Activated CD4-positive, alpha-beta T cell treated with anti-CD3 and anti-CD28 coated beads, Interleukin-2, amount 50 U/mL, for 24 hours (primary cell): Measurements from ENCODE around the gene ERVMER34-1.
A peak's percentile ranks its signal among the peaks of the same experiment; 100 is the strongest.

Experiments used
- DNase-seq, 2 donors: peaks; one replicate each; pipeline ENCODE4 v3.0.0-alpha.2; 2020; ENCODE audit warnings: low read depth in 1 of 2, low spot score in 1 of 2

ERVMER34-1 gene

DNA sequence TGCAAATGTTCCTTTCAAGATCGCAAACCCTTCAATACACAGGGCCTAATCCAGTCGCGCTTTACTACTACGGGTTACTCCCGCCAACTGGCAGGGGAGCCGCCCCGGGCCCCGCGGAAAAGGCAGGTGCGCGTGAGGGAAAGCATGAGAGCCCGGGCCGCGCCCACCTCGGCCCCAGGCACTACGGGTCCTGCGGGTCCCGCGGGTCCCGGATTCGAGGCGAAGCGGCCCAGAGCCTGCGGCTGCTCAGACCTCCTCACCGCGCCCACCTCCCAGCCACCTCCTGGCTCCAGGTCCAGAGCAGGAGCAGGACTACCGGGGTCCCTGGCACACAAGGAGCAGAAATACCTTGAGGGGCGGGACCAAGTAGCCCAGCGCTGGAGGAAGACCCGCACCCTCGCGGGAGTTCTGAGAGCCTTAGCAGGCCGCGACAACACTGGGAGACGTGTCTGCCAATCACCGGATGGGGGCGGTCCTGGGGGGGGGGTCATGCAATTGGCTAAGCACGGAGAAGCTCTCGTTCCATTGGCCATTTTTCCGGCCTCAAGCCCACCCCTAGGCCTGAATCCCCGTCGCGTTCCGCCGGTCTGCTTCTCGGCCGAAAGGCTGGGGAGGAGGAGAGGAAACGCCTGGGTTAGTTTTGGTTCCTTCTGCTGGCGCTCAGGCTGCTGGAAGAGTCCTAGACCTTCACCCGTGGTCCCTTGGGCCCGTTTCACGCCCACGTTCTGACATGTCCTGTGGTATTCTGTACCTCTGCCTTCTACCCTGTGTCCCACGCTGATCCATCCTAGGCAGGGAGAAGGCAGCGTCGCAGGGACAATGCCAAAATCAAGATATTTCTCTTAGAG is 29.0 kb downstream of the ERVMER34-1 start:
- peak; percentile 74 to 88 for DNase-seq

GRCh38 chr4:52718123-52718522 is 33.1 kb downstream of the ERVMER34-1 start:
- no peak for DNase-seq

DNA sequence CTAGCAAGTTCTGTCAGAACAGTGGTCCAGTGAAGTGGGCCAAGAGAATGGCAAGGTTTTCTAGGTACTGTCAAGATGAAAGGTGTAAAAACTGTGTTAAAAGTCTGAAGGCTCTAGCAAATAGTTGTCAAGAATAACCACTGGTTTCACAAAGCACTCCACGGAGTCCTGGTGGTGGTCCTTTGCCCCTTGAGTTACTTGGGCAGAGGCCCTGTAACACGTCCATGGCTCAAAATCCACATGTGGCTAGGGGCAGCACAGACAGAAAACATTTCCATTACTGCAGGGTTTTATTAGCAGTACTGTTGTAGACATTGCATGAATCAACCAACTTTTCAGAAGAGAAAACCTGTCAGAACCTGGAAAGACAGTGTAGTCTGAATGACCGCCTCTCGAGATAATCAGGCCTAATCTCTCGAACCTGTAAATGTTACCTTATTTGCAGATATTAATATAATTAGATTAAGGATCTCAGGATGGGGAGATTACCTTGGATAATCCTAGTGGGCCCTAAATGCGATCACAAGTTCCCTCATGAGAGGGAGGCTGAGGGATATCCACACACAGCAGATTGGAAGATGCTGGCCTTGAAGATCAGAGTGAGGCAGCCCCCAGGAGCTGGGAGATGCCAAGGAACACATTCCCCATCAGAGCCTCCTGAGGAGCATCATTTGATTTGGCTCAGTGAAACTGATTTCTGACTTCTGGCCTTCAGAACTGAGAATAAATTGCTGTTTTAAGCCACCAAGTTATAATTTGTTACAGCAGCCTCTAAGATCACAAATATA is 34.7 kb downstream of the ERVMER34-1 start:
- DNase-seq = no peak

DNA sequence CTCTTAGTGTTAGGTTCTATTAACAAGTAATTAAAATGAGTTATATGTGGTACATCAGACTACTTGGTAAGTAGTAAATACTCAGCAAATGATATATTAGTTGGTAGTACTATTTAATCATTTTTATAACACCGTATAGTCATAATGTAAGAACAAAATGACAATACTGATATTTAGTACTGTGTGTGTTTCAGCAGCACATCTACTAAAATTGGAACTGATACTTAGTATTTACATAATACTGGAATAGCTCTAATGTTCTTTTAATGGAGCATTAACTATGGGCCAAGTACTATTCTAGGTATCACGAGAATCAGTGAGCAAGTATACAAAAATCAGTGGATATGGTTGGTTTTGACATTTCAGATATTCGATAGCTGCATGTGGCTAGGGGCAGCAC is 35.3 kb downstream of the ERVMER34-1 start:
- DNase-seq = no peak

- DNase-seq = no peak
Observed at GRCh38 chr4:52715255-52715897, 35.8 kb downstream of the ERVMER34-1 start.

DNA sequence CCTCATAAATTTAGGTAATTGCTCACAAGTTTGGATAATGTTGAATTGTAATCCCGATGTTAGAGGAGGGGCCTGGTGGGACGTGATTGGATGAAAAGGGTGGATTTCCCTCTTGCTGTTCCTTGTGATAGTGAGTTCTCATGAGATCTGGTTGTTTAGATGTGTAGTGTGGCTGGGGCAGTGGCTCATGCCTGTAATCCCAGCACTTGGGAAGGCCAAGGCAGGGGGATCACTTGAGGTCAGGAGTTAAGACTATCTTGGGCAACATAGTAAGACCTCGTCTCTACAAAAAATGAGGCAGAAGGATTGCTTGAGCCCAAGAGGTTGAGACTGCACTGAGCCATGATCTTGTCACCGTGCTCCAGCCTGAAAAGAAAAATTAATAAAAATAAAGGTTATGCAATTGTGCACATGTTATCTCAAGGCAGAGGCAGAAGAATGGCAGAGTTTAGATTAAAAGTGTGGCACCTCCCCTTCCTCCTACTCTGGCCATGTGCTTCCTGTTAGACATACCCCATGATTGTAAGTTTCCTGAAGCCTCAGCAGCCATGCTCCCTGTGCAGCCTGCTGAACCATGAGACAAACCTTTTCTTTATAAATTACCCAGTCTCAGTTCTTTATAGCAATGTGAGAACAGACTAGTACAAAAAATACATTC is 36.5 kb downstream of the ERVMER34-1 start:
- DNase-seq = no peak

DNA sequence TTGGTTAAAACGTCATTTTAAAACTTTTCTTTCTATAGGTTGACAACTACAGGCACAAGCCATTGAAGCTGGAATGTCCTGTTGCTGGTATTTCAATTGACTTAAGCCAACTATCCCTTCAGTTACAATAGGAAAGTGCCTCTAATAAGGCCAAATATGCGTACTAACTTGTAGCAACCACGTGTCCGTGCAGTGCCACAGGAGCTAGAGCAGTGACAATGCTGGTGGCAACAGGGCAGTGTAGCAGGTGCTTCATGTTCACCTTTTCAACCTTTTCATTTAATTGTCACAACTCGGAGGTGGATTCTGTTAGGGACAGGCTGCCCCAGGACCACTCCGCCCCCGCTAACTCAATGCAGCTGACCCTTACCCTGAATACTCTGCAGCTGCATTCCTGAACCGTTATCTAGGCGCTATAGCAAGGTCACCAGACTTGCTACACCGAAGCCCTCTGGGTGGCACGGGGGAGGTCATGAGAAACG is 37.7 kb downstream of the ERVMER34-1 start:
- no peak for DNase-seq

GRCh38 chr4:52712251-52713130 is 38.7 kb downstream of the ERVMER34-1 start:
- peak; percentile 90 to 97 for DNase-seq

DNA sequence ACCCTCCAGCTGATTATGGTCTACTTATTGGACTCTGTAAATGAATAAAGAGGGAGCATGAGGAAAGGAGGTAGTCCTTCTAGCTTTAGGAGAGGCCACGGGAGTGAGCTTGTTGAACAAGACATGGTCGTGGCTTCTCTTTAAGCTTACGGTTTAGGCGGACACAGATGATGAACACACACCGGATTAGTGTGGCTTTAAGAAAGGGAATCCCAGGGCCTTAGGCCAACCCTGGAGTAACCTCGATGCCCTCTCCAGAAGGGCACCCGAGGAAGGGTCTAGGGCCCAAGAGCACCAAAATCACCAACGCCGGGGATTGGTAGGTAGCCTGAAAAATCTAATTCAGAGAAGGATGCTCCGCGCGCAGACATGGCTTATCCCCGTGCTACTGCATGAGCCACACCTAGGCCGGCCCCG is 39.4 kb downstream of the ERVMER34-1 start:
- DNase-seq = no peak

GRCh38 chr4:52711272-52711671 is 40.0 kb downstream of the ERVMER34-1 start:
- DNase-seq = no peak

DNA sequence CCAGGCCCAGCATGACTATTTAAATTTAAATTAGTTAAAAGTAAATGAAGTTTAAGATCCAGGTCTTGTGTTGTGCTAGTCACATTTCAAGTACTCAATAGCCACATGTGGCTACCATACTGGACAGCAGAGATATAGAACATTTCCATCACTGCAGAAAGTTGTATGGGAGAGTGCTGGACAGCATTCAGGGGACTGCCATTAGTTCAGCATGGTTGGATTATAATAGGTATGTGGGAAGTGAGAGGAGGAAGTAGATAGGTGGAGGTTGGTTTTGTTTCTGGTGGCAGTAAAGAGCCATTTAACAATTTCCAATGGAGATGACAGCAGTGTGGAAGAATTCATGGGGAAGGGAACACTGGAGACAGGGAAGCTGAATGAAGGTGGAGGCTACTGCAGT is 42.1 kb downstream of the ERVMER34-1 start:
- no peak for DNase-seq

DNA sequence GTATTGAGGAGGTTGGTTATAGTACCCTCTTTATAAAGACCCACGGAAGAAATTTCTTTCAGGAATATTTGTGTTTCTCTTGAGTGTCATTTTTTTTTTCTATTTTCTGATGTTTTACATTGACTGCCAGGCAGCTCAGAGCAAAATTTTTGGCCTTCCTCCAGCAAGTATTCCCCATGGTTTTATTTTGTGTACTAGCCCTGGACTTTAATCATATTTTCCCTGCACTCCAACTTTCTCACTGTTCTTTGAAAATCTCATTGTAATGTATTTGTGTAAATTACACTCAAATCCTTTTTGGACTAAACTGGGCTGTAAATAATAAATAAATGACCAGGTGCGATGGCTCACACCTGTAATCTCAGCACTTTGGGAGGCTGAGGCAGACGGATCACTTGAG is 46.6 kb downstream of the ERVMER34-1 start:
- no peak for DNase-seq

DNA sequence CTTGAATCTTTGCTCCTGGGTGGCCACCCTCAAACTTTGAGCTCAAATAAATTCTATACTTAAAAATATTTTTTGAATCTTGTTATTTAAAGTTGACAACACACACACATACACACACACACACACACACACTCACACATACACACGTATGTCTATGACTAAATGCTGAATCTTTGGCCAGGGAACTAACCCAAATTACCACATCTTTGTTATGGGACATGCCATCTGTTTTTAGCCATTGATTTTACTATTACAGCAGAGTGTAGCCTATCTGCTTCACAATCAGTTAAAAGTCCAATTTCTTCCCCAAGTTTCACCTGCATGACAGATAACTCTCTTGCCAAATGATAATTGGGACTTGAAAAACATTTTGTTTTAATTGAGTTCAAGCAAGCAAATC is 47.1 kb downstream of the ERVMER34-1 start:
- DNase-seq = no peak

DNA sequence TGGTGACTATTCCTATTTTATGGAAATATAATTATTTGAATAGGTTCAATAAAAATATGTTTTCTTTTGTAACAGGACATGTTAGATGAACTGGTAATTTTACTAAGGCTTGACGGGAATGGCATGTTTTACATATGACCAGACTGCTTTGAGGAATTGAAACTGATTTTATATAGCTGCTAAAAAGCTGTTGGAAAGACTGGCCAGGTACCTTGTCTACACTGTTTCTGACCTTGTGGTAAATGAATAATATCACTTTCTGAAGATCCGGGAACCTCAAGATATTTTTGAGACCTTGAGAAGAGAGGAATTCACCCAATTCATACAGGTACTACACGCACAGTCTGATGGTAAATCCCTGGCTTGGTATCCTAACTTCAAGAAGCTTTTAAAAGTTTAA is 50.0 kb downstream of the ERVMER34-1 start:
- DNase-seq = no peak

DNA sequence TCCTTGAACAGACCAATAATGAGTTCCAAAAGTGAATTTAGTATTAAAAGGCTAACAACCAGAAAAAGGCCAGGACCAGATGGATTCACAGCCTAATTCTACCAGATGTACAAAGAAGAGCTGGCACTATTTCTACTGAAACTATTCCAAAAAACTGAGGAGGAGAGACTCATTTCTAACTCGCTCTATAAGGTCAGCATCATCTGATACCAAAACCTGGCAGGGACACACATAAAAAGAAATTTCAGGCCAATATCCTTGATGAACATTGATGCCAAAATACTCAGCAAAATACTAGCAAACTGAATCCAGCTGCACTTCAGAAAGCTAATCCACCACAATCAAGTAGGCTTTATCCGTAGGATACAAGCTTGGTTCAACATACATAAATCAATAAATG is 56.3 kb downstream of the ERVMER34-1 start:
- DNase-seq = no peak

GRCh38 chr4:52693492-52693891 is 57.7 kb downstream of the ERVMER34-1 start:
- no peak for DNase-seq
